Bronchial epithelial cell (primary cell): ENCODE results near the gene ARHGAP30. TPM values are rescaled to one million over a fixed set of nuclear protein-coding genes. Genes with fewer than 3 reads are reported as not detected.

Experiments
- DNase-seq: peaks from one replicate; pipeline ENCODE4 v3.0.0-alpha.2; 2010; ENCODE audit warnings: low read depth
- FAIRE-seq: peaks from 2 replicates; lab custom pipeline; 2011; peaks lifted over from hg19 to GRCh38; lab: Jason Lieb, UNC
- H3K27me3 ChIP-seq: 2 replicates; pipeline ENCODE4 v1.5.1; 2011; ENCODE audit warnings: low read length; ENCODE audit not compliant: control insufficient read depth, insufficient read depth
- H3K36me3 ChIP-seq: 2 replicates; pipeline ENCODE4 v1.5.1; 2011; ENCODE audit warnings: low read length; ENCODE audit not compliant: control insufficient read depth, insufficient read depth
- H3K4me3 ChIP-seq: 2 replicates; pipeline ENCODE4 v1.5.1; 2011; ENCODE audit warnings: mild to moderate bottlenecking, low read depth, low read length, control low read depth
- CTCF ChIP-seq: IDR thresholded peaks from 2 replicates; pipeline ENCODE4 v1.5.1; 2011; ENCODE audit warnings: mild to moderate bottlenecking, moderate library complexity, low read length, control low read depth, inconsistent platforms; ENCODE audit not compliant: insufficient read depth, severe bottlenecking
- total RNA-seq: library from RNA; depleted of rRNA; stranded (reverse); fragments of >200 nt; gene quantifications from 2 replicates; pipeline ENCODE4 v1.2.1, GENCODE V29; 2014

Gene ARHGAP30
- total RNA-seq, 1 donor from 2014 or later, result 1.3 TPM

DNA sequence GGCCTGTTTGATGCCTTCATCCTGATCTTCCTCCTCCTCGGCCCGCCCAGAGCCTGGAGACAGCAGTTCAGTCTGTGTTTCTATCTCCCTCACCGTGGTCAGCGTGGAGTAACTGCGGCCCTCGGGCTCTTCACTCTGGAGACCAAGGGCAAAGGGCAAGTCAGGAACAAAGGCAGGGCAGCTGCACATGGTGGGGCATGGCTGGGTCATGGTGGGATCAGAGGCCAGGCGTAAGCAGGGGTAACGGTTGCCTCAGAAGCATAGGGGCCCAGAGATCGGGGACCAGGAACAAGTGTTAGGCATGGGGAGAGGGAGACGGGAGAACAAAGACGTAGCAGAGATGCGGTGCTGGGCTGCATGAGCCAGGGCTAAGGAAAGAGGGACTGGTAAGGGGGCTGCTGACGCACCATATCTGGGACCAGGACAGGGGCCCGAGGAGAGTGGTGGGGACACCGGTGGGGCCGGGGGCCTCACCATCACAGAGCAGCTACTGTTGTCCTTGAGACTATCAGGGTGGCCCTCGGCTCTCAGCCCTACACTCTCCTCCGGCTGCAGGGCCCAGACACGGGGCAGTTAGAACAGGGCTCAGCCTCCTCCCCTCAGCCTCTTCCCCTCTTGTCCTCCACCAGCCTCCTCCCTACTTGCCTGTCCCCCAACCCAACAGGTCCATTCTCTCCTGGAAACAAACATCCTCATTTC lies 3.2 kb upstream of the ARHGAP30 start:
- TF ChIP-seq CTCF, result no peak
- DNase-seq, result no peak
- FAIRE-seq, result no peak
- H3K4me3 ChIP-seq, result no peak overlapping the region
- peaks cover 20% of the 10 kb centered on the region for H3K36me3 ChIP-seq
- no peaks in the 10 kb centered on the region for H3K27me3 ChIP-seq

DNA sequence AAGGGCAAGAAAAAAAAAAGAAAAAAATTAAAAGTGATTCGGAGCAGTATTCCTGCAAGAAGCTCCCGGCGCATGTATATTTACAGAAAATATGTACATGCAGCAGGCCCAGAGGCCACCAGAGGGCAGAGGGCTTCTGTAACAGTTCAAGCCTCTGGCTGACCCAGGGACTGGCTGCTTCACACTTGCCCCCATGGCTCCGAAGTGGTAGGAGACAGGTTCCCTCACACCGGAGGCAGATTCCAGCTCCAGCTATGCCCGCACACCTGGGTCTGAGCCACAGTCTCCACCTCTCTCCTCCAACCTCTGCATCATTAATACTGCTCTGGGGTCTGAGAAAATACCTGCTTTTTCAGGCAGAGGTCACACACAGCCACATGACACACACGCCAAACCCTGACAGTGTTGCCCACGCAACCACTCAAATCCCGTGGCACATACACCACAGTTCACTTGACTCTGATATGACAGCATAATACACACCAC lies 2.2 kb upstream of the ARHGAP30 start:
- peaks cover 16% of the 10 kb centered on the region for H3K36me3 ChIP-seq
- DNase-seq (peak; percentile 38), FAIRE-seq (no peak)
- H3K27me3 ChIP-seq, result no peaks in the 10 kb centered on the region
- no peak overlapping the region for H3K4me3 ChIP-seq
- peak; percentile 56 for TF ChIP-seq CTCF

DNA sequence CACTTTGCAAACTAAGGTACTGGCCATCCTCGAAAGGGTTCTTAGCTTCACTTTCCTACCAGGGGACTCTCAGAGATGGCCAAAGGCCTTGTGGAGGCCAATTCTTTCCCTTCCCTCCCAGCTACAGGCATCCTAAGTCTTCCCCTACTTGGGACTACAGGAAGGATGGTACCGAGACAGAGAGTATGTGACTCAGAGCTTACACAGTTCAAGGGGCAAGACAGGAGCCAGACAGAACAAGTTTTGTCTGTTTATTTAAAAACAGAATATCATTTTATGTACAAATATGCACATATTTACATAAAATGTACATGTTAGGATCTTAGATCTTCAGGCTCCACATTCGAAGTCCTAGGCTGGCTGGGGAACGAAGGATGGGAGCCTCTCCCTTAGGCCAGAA lies 1.1 kb upstream of the ARHGAP30 start:
- Histone ChIP-seq H3K36me3 (peaks cover 16% of the 10 kb centered on the region), H3K27me3 (no peaks in the 10 kb centered on the region), H3K4me3 (no peak overlapping the region)
- FAIRE-seq (no peak), DNase-seq (peak; percentile 61)
- no peak for TF ChIP-seq CTCF

DNA sequence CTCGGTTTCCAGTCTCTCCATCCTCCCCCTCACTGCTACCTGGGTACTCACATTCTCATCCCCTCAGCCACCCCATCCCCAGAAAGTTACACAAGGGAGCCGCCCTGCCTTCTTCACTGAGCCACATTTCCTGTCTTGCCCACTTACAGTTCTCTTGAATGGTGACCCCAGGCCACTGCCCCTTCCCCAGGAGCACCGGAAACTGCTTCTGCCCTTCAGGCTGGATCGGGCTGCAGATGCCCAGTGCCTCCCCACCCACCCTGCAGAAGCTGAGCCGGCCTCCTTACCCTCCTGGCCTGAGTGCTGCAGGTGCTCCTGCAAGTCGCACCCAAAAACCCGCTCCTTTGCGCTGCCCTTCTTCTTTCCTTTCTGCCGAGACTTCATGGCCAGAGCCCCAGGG lies 450 bp downstream of the ARHGAP30 start:
- no peak for TF ChIP-seq CTCF
- DNase-seq, result no peak
- Histone ChIP-seq H3K36me3 (peaks cover 16% of the 10 kb centered on the region), H3K4me3 (no peak overlapping the region), H3K27me3 (no peaks in the 10 kb centered on the region)
- no peak for FAIRE-seq

DNA sequence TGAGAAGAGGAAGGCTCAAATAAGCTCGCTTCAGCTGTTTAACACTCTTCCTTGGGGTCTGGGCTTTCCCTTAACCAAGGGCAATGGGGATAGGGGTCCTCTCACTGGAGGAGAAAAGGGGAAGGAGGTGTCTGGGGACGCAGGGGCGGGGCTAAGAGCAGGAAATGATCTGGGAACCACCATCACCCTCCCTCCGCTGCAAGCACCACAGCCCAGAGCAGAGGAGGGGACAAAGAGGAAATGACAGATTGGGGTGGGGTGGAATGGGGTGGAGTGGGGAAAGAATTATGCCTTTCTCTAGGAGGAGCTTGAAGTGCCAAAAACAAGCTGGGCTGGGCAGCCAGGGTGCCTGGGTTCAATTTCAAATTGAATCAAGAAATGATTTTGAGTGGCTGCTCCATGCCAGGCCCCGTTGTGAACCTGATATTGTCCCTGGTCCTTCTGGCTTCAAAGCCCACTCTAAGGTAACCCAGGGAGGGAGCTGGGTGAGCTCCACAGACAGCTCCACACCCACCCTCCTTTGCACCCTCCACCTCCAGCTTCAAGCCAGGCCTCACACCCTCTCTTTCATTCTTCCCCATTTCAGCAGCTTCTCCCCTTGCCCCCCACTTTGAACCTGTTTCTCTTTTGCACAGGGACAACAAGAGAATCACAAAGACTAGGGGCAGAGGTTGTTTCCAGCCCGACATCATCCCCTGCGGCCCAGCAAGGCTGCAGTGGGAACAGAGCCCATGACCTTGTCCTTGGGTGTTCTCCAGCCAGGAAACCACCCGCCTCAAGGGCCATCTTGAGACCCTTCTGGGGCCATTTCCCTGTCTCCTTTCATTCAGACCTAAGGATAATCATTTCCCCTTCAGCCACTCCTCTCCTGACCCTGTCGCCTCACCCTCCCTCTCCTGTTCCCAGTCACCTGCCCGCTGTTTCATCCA lies 1.1 kb downstream of the ARHGAP30 start:
- DNase-seq, result peak; percentile 63
- H3K36me3 ChIP-seq, result peaks cover 15% of the 10 kb centered on the region
- no peak for FAIRE-seq
- no peaks in the 10 kb centered on the region for H3K27me3 ChIP-seq
- no peak overlapping the region for H3K4me3 ChIP-seq
- no peak for TF ChIP-seq CTCF
